ENCODE results near the gene TGFBR2.

DNA sequence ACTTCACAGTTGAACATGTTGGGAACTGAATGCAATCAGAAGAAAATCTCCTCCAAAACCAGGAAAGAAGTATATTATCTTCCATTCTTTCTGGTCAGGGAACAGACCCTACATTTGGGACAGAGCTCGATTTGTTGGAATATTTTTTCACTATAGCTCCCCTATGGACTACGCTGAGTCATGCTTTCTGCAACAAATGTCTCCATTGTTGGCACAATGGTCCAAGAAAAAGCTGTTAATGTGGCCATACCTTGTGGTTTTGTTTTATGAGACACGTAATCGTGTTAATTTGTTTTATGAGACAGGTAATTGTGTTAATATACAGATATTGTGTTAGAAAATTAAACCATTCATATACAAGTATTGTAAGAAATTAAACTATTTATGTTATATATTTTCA is 101.4 kb downstream of the TGFBR2 start:
- TF ChIP-seq, protein P1, sequence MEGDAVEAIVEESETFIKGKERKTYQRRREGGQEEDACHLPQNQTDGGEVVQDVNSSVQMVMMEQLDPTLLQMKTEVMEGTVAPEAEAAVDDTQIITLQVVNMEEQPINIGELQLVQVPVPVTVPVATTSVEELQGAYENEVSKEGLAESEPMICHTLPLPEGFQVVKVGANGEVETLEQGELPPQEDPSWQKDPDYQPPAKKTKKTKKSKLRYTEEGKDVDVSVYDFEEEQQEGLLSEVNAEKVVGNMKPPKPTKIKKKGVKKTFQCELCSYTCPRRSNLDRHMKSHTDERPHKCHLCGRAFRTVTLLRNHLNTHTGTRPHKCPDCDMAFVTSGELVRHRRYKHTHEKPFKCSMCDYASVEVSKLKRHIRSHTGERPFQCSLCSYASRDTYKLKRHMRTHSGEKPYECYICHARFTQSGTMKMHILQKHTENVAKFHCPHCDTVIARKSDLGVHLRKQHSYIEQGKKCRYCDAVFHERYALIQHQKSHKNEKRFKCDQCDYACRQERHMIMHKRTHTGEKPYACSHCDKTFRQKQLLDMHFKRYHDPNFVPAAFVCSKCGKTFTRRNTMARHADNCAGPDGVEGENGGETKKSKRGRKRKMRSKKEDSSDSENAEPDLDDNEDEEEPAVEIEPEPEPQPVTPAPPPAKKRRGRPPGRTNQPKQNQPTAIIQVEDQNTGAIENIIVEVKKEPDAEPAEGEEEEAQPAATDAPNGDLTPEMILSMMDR (IDR thresholded peaks at IDR 0.05 in 2 of 3, conservative IDR thresholded peaks at IDR 0.05 in 1 of 3; ENCODE audit: borderline replicate concordance in 1 of 3, insufficient read depth in 1 of 3, low read depth in 2 of 3, low read length in 2 of 3): no peak
- TF ChIP-seq TCF7L2 (IDR thresholded peaks at IDR 0.05; ENCODE audit: borderline replicate concordance, extremely low read depth, insufficient read depth, insufficient read length) (no peak), ZFX (IDR thresholded peaks at IDR 0.05) (no peak), EGR1 (IDR thresholded peaks at IDR 0.05; ENCODE audit: low read depth) (no peak), RAD21 (IDR thresholded peaks at IDR 0.05; ENCODE audit: low read depth) (no peak), EZH2 (IDR thresholded peaks at IDR 0.05) (no peak)
